ENCODE data around the gene DCLK1. TPM values are rescaled to one million over a fixed set of nuclear protein-coding genes. Genes with fewer than 3 reads are reported as not detected.

DCLK1 gene
- total RNA-seq, 2 donors from 2014 or later: 2.6 to 8.6 TPM

DNA sequence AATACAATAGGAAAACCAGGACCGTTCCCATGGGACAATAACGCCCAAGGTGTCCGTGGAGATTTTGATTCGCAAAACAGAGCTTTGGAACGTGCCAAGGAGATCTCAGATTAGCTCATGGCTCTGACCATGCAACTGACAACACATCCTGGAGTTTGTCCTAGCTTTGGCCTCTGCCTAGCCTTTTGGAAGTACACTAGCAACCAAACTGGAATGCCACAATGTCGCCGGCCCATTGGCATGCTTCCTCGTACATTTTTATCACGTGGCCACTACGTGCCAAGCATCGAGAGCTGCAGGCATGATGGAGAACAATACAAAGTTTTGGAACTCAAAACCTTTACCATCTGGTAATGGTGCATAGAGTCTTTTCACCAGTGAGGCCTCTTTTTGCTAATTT, 256.5 kb downstream of the DCLK1 start:
- TF ChIP-seq POLR2A (IDR thresholded peaks at IDR 0.05): no peak
- TF ChIP-seq, protein P1, sequence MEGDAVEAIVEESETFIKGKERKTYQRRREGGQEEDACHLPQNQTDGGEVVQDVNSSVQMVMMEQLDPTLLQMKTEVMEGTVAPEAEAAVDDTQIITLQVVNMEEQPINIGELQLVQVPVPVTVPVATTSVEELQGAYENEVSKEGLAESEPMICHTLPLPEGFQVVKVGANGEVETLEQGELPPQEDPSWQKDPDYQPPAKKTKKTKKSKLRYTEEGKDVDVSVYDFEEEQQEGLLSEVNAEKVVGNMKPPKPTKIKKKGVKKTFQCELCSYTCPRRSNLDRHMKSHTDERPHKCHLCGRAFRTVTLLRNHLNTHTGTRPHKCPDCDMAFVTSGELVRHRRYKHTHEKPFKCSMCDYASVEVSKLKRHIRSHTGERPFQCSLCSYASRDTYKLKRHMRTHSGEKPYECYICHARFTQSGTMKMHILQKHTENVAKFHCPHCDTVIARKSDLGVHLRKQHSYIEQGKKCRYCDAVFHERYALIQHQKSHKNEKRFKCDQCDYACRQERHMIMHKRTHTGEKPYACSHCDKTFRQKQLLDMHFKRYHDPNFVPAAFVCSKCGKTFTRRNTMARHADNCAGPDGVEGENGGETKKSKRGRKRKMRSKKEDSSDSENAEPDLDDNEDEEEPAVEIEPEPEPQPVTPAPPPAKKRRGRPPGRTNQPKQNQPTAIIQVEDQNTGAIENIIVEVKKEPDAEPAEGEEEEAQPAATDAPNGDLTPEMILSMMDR (IDR thresholded peaks at IDR 0.05): no peak
- intact Hi-C loops (cut with DNase I): no loop called here
- Histone ChIP-seq H3K27me3 (no peaks in the 10 kb centered on the region), H3K9me3 (no peaks in the 10 kb centered on the region), H3K36me3 (replicated peaks in 1 of 2; ENCODE audit: insufficient read depth in 1 of 2, low read depth in 2 of 2) (no peaks in the 10 kb centered on the region), H3K4me1 (no peaks in the 10 kb centered on the region), H3K27ac (no peak overlapping the region), H3K4me3 (no peak overlapping the region)
- WGBS, 2 donors: 73 to 80% methylated on average over 11 of the region's 11 CpGs
- DNase-seq (no peak), ATAC-seq (no peak)

DNA sequence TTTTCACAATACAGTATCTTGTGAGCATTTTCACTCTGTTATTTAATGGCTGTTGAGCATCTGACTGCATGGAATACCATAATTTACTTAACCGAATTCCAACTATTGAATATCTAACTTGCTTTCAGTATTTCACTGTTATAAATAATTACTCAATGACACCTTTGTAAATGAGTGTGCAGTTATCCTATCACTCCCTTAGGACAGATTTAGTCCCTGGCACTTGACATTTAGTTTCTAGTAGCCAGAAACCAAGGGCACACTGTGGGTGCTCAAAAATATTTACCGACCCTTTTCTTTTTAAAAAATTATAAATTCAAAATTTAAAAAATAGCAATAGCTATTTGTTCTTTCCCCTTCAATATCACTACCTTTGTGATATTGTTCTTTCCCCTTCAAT, 258.8 kb downstream of the DCLK1 start:
- no peak for TF ChIP-seq POLR2A (IDR thresholded peaks at IDR 0.05)
- TF ChIP-seq, protein P1 (IDR thresholded peaks at IDR 0.05): no peak
- Histone ChIP-seq H3K36me3 (replicated peaks in 1 of 2; ENCODE audit: insufficient read depth in 1 of 2, low read depth in 2 of 2) (no peaks in the 10 kb centered on the region), H3K27ac (no peak overlapping the region), H3K27me3 (no peaks in the 10 kb centered on the region), H3K4me3 (no peak overlapping the region), H3K9me3 (no peaks in the 10 kb centered on the region), H3K4me1 (no peaks in the 10 kb centered on the region)
- 72 to 73% methylated on average over 2 of the region's 2 CpGs for WGBS, 2 donors
- intact Hi-C loops (cut with DNase I): no loop called here
- DNase-seq: no peak
- ATAC-seq: no peak

DNA sequence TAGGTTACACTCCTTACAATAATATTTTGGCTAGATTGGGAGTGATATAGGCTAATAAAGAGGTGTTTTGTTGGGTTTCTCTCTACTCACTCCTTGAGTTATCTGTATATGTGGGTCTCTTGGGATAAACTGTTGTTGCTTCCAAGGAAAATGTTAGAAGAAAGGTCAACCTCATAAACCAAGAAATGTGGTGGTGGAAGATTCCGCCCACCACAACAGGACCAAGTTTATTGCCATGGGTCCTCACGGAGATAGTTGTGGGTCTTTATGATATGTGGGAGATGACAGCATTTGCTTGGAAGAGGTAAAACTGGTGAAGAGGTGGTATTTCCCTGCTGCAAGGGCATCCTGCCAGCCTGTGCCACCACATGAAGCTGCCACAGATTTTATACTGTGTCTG, 259.6 kb downstream of the DCLK1 start:
- 57 to 65% methylated on average over 2 of the region's 2 CpGs for WGBS, 2 donors
- Histone ChIP-seq H3K27me3 (no peaks in the 10 kb centered on the region), H3K36me3 (replicated peaks in 1 of 2; ENCODE audit: insufficient read depth in 1 of 2, low read depth in 2 of 2) (no peaks in the 10 kb centered on the region), H3K9me3 (no peaks in the 10 kb centered on the region), H3K4me3 (no peak overlapping the region), H3K4me1 (no peaks in the 10 kb centered on the region), H3K27ac (no peak overlapping the region)
- no peak for ATAC-seq
- DNase-seq: no peak
- intact Hi-C loops (cut with DNase I): no loop called here
- TF ChIP-seq POLR2A (IDR thresholded peaks at IDR 0.05): no peak
- TF ChIP-seq, protein P1 (IDR thresholded peaks at IDR 0.05): no peak

DNA sequence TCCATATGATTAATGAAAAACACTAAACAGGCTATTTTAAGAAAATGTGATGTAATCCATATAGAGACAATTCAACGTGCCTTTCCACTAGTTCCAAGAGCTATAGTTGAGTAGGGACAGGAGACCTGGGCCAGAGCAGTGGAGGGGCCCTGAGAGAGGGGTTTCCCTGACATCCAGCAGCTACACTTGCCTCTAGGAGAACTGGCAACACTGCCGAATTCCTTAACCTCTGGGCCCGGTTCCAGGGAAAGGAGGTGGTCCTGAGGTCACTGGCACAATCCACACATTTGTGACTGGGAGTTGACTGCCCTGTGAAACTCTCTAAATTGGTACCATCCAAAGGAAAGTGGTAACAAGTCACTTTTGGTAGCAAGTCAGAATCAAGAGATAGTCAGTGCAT, 264.4 kb downstream of the DCLK1 start:
- H3K4me3 ChIP-seq: no peak overlapping the region
- 24 to 40% methylated on average over 3 of the region's 3 CpGs for WGBS, 2 donors
- no peaks in the 10 kb centered on the region for H3K27me3 ChIP-seq
- no peaks in the 10 kb centered on the region for H3K36me3 ChIP-seq (replicated peaks in 1 of 2; ENCODE audit: insufficient read depth in 1 of 2, low read depth in 2 of 2)
- no peak overlapping the region for H3K27ac ChIP-seq
- H3K9me3 ChIP-seq: no peaks in the 10 kb centered on the region
- intact Hi-C loops (cut with DNase I): no loop called here
- no peaks in the 10 kb centered on the region for H3K4me1 ChIP-seq
- ATAC-seq: no peak
- DNase-seq: no peak
- TF ChIP-seq, protein P1 (IDR thresholded peaks at IDR 0.05): no peak
- TF ChIP-seq POLR2A (IDR thresholded peaks at IDR 0.05): no peak

DNA sequence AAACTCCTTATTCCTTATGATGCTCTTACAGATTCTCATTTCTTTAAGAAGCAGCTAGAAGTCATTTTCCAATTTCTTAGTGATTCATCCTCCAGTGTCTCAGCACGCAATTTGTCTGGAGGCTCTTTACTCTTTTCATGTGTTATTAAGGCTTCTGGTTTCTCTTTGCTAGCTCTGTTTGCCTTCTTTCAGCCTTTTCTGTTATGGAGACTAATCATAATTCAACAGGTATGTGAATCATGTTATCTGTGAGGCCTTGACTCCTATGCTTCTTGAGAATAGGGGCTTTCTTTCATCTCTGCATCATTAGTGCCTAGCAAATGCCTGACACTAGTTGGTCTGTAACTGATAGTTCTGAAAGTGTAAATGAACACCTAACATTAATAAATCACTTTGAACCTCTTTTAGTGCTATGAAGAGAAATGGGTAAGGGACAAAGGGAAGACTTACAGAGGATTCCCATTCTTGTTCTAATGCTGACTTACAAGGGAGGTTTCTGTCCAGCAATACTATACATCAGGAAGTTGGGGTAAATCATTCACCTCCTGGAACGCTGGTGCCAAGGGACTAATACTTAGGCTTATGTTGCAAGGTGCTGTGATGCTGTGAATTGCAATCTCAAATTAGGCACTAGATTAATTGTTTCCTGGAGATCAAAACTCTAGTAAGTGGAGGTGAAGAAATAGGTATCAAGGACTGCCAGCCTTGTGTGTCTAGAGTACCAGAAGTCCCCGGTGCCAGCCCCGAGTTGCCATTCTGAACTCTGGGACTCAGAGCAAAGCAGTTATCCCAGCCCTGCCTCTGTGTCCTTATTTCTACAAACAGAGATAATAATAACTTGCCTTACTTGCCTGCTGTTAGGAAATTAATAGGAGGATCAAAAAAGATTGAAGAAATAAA, 265.6 kb downstream of the DCLK1 start:
- Histone ChIP-seq H3K9me3 (no peaks in the 10 kb centered on the region), H3K4me3 (no peak overlapping the region), H3K27me3 (no peaks in the 10 kb centered on the region), H3K36me3 (replicated peaks in 1 of 2; ENCODE audit: insufficient read depth in 1 of 2, low read depth in 2 of 2) (no peaks in the 10 kb centered on the region), H3K27ac (no peak overlapping the region), H3K4me1 (no peaks in the 10 kb centered on the region)
- intact Hi-C loops (cut with DNase I): no loop called here
- DNase-seq (no peak), ATAC-seq (no peak)
- 38 to 53% methylated on average over 4 of the region's 4 CpGs for WGBS, 2 donors
- TF ChIP-seq, protein P1 (IDR thresholded peaks at IDR 0.05): no peak
- TF ChIP-seq POLR2A (IDR thresholded peaks at IDR 0.05): no peak

Data from body of pancreas (tissue), 4 donors.